MM.1S (cell line): Measurements from ENCODE around the gene DCLRE1C.
A peak's percentile ranks its signal among the peaks of the same experiment; 100 is the strongest.
"Not testable (repeated sequence)": the region's sequence is repeated elsewhere in the genome, so short reads cannot be mapped to it uniquely, and the experiment has no call there.

Source experiments
- DNase-seq: peaks from one replicate; pipeline ENCODE4 v3.0.0-alpha.2; 2015
- H2AFZ ChIP-seq: fragments of 300-600 bp; sonication (generic); 2 replicates; pipeline ENCODE4 v1.6.0; 2016; ENCODE audit warnings: antibody characterized with exemption, low read length
- H3F3A ChIP-seq: fragments of 300-600 bp; sonication (generic); 2 replicates; pipeline ENCODE4 v1.6.1; 2016; ENCODE audit warnings: mild to moderate bottlenecking, antibody characterized with exemption, low read length, moderate library complexity, mixed read lengths; ENCODE audit not compliant: insufficient read depth
- H3K27ac ChIP-seq: fragments of 300-600 bp; sonication (generic); 2 replicates; pipeline ENCODE4 v1.5.1; 2016; ENCODE audit warnings: mild to moderate bottlenecking, low read length
- H3K27me3 ChIP-seq: fragments of 300-600 bp; sonication (generic); replicated peaks from 2 replicates; pipeline ENCODE4 v1.6.0; 2016; ENCODE audit warnings: low read length; ENCODE audit not compliant: insufficient read depth
- H3K36me3 ChIP-seq: fragments of 300-600 bp; sonication (generic); replicated peaks from 2 replicates; pipeline ENCODE4 v1.6.1; 2016; ENCODE audit warnings: mild to moderate bottlenecking, low read length, mixed read lengths; ENCODE audit not compliant: insufficient read depth
- H3K4me1 ChIP-seq: fragments of 300-600 bp; sonication (generic); 2 replicates; pipeline ENCODE4 v1.6.1; 2016; ENCODE audit warnings: low read length, mixed read lengths
- H3K4me2 ChIP-seq: fragments of 300-600 bp; sonication (generic); 2 replicates; pipeline ENCODE4 v1.6.0; 2016; ENCODE audit warnings: low read depth, low read length
- H3K4me3 ChIP-seq: fragments of 300-600 bp; sonication (generic); 2 replicates; pipeline ENCODE4 v1.5.1; 2016; ENCODE audit warnings: low read length, mixed read lengths
- H3K79me2 ChIP-seq: fragments of 300-600 bp; sonication (generic); 2 replicates; pipeline ENCODE4 v1.6.1; 2016; ENCODE audit warnings: mixed run types, low read length, mixed read lengths
- H3K9ac ChIP-seq: fragments of 300-600 bp; sonication (generic); 2 replicates; pipeline ENCODE4 v1.6.1; 2016; ENCODE audit warnings: low read length, mixed read lengths
- H3K9me2 ChIP-seq: fragments of 300-600 bp; sonication (generic); replicated peaks from 2 replicates; pipeline ENCODE4 v1.6.1; 2016; ENCODE audit warnings: mild to moderate bottlenecking, low read length, mixed read lengths; ENCODE audit not compliant: insufficient read depth
- H3K9me3 ChIP-seq: fragments of 300-600 bp; sonication (generic); replicated peaks from 2 replicates; pipeline ENCODE4 v1.6.1; 2016; ENCODE audit warnings: mild to moderate bottlenecking, low read length, mixed read lengths; ENCODE audit not compliant: insufficient read depth
- H4K20me1 ChIP-seq: fragments of 300-600 bp; sonication (generic); 2 replicates; pipeline ENCODE4 v1.6.1; 2016; ENCODE audit warnings: mild to moderate bottlenecking, low read length, moderate library complexity, mixed read lengths; ENCODE audit not compliant: insufficient read depth
- EZH2 ChIP-seq: fragments of 300-600 bp; sonication (generic); optimal IDR thresholded peaks from 2 replicates; pipeline ENCODE3; 2017; ENCODE audit warnings: low read depth, mild to moderate bottlenecking, antibody characterized with exemption, low read length, mixed read lengths
- EZH2phosphoT487 ChIP-seq: fragments of 300-600 bp; sonication (generic); IDR thresholded peaks from 2 replicates; pipeline ENCODE4 v1.6.1; 2018; ENCODE audit warnings: antibody characterized with exemption, low read length
- TF ChIP-seq, protein P1 (sequence below): fragments of 300-600 bp; sonication (generic); IDR thresholded peaks from 2 replicates; pipeline ENCODE4 v1.5.1; 2016; ENCODE audit warnings: antibody characterized with exemption, low read length, mixed read lengths

The DCLRE1C gene

DNA sequence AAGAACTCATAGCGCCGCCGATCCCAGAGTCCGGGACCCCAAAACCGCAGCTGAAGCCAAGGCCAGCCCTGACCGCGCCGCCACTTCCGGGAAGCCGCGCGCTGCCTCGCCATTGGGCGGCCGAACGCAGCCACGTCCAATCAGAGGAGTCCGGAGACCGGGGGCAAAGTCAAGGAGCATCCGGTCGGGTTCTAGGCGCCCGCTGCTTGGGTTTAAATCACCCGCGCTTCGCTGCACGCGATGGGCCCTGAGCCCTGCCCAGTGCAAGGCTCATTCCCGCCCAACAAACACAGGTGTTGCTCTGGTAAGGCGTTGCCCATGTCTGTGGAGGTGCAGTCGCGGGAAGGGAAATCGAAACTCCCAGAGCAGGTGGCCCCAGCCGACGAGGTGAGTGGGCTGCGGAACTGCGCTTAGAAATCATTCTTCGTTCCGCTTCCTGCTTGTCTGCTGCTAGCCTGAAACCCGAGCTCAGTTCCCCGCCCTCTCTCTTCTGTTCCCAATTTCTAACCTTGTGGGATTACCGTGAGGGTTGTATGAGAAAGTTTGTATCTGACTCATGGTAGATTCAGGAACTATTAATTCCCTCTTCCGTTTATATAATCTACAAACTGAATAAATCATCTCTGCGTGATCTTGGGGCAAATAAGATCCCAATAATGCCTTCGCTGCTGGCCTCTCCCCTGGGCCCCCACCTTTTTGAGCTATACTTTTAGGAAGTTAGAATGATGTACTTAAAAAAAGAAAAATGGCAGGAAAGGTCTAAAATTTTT is at the start of gene DCLRE1C:
DCLRE1C (minus strand) TSS at position 96 of the 770 bp plus-strand sequence; CDS start at position 10, 86 bp downstream.
- Histone ChIP-seq H3K9me3 (no peaks in the 10 kb centered on the region), H3K9me2 (no peaks in the 10 kb centered on the region), H3K4me1 (peaks cover 30% of the 10 kb centered on the region), H3K4me3 (peak within 1 kb of the TSS; percentile 79), H4K20me1 (no peaks in the 10 kb centered on the region), H3K27me3 (no peaks in the 10 kb centered on the region), H3K79me2 (peaks cover 45% of the 10 kb centered on the region), H3F3A (peaks cover 26% of the 10 kb centered on the region), H3K27ac (peak within 1 kb of the TSS; percentile 99), H3K9ac (peak within 1 kb of the TSS; percentile 94), H3K4me2 (peak within 1 kb of the TSS; percentile 94), H3K36me3 (no peaks in the 10 kb centered on the region), H2AFZ (peak within 1 kb of the TSS; percentile 71)
- DNase-seq = peak; percentile 98
- no peak for TF ChIP-seq EZH2
- TF ChIP-seq, protein P1, sequence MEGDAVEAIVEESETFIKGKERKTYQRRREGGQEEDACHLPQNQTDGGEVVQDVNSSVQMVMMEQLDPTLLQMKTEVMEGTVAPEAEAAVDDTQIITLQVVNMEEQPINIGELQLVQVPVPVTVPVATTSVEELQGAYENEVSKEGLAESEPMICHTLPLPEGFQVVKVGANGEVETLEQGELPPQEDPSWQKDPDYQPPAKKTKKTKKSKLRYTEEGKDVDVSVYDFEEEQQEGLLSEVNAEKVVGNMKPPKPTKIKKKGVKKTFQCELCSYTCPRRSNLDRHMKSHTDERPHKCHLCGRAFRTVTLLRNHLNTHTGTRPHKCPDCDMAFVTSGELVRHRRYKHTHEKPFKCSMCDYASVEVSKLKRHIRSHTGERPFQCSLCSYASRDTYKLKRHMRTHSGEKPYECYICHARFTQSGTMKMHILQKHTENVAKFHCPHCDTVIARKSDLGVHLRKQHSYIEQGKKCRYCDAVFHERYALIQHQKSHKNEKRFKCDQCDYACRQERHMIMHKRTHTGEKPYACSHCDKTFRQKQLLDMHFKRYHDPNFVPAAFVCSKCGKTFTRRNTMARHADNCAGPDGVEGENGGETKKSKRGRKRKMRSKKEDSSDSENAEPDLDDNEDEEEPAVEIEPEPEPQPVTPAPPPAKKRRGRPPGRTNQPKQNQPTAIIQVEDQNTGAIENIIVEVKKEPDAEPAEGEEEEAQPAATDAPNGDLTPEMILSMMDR = no peak
- TF ChIP-seq EZH2phosphoT487 = no peak

GRCh38 chr10:14995964-14996565 is 42.2 kb upstream of the DCLRE1C start:
- no peaks in the 10 kb centered on the region for H3K9me3 ChIP-seq
- no peaks in the 10 kb centered on the region for H3K36me3 ChIP-seq
- no peaks in the 10 kb centered on the region for H3K9me2 ChIP-seq
- no peaks in the 10 kb centered on the region for H3K27me3 ChIP-seq
- no peak overlapping the region for H3K4me2 ChIP-seq
- no peak overlapping the region for H3K27ac ChIP-seq
- H3K4me3 ChIP-seq = no peak overlapping the region
- no peak for DNase-seq
- H3F3A ChIP-seq = no peaks in the 10 kb centered on the region
- H3K9ac ChIP-seq = no peak overlapping the region
- H2AFZ ChIP-seq = no peak overlapping the region
- TF ChIP-seq EZH2 = no peak
- no peak for TF ChIP-seq EZH2phosphoT487
- TF ChIP-seq, protein P1 = no peak
- H3K79me2 ChIP-seq = no peaks in the 10 kb centered on the region
- H3K4me1 ChIP-seq = no peaks in the 10 kb centered on the region
- H4K20me1 ChIP-seq = no peaks in the 10 kb centered on the region

GRCh38 chr10:14993500-14994455 is 39.9 kb upstream of the DCLRE1C start:
- H4K20me1 ChIP-seq, H3K4me2 ChIP-seq: not testable (repeated sequence)

GRCh38 chr10:14992336-14992735 is 38.4 kb upstream of the DCLRE1C start:
- H3K27me3 ChIP-seq, H3K4me3 ChIP-seq, H3K27ac ChIP-seq, DNase-seq, H3K4me2 ChIP-seq, H3K9ac ChIP-seq, H3K4me1 ChIP-seq, H3K36me3 ChIP-seq, H3F3A ChIP-seq, H4K20me1 ChIP-seq, H2AFZ ChIP-seq, H3K9me2 ChIP-seq, H3K9me3 ChIP-seq, H3K79me2 ChIP-seq: not testable (repeated sequence)

More at GRCh38 chr10:14993500-14994455, 39.9 kb upstream of the DCLRE1C start:
- not testable (repeated sequence) for H2AFZ ChIP-seq, H3K79me2 ChIP-seq, H3K4me3 ChIP-seq, H3K9me2 ChIP-seq, DNase-seq, H3K36me3 ChIP-seq, H3F3A ChIP-seq, H3K9me3 ChIP-seq, H3K27me3 ChIP-seq, H3K27ac ChIP-seq, H3K4me1 ChIP-seq, H3K9ac ChIP-seq
